Gastroesophageal sphincter (tissue), 3 donors: ENCODE measurements around the gene CCT8.

Experiments used
- CTCF ChIP-seq, 4 experiments: fragments of 200-600 bp in 2 of 4; fragments of 450-650 bp in 2 of 4; sonication (generic) in 1 of 4; IDR thresholded peaks; one replicate each; pipeline ENCODE4 v1.5.1; 2017 to 2019; ENCODE audit warnings: antibody characterized with exemption in 4 of 4, mild to moderate bottlenecking in 2 of 4, moderate library complexity in 2 of 4
- EP300 ChIP-seq: sonication (generic); formaldehyde crosslinking; IDR thresholded peaks from one replicate; pipeline ENCODE4 v1.6.1; 2017; ENCODE audit warnings: antibody characterized with exemption, mild to moderate bottlenecking
- POLR2A ChIP-seq, 2 donors: fragments of 450-650 bp; IDR thresholded peaks; one replicate each; pipeline ENCODE4 v1.6.1; 2017; ENCODE audit warnings: antibody characterized with exemption in 2 of 2, mild to moderate bottlenecking in 2 of 2, moderate library complexity in 1 of 2

DNA sequence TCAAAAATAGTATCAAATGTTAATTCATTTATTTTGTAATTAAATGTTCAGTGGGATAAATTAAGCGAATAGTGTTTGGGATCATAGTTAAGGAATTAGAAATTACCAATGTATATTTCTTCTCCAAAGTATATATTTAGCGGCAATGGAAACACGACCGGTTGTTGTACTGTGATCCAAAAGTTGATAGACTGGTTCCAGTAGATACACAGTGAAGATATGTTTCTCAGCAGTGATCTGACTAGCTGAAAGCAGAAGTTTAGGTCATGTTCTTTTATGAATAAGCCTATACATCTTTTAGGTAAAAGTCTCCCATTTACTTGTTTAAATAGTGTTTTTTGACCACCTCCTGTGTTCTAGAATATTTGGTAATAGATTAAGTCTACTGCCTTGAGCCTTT, 40.1 kb downstream of the CCT8 start:
- TF ChIP-seq EP300 (no peak), CTCF (IDR thresholded peaks at IDR 0.05) (no peak), POLR2A (IDR thresholded peaks at IDR 0.05) (no peak)
